KMS-11 (cell line): ENCODE results near the gene ERC2.

Experiments
- H2AFZ ChIP-seq: fragments of 200-600 bp; sonication (generic); 2 replicates; pipeline ENCODE4 v1.6.1; 2016; ENCODE audit warnings: antibody characterized with exemption, mixed run types, low read depth
- H3K27ac ChIP-seq: fragments of 200-600 bp; sonication (generic); 2 replicates; pipeline ENCODE4 v1.6.1; 2016; ENCODE audit warnings: mild to moderate bottlenecking, mixed run types
- H3K27me3 ChIP-seq: fragments of 200-600 bp; sonication (generic); 2 replicates; pipeline ENCODE4 v1.6.1; 2017; ENCODE audit warnings: mild to moderate bottlenecking, low read depth, mixed run types, moderate library complexity; ENCODE audit not compliant: insufficient read depth
- H3K36me3 ChIP-seq: fragments of 200-600 bp; sonication (generic); 2 replicates; pipeline ENCODE4 v1.6.1; 2017; ENCODE audit warnings: mild to moderate bottlenecking, mixed run types; ENCODE audit not compliant: insufficient read depth
- H3K4me1 ChIP-seq: fragments of 200-600 bp; sonication (generic); 2 replicates; pipeline ENCODE4 v1.6.1; 2016; ENCODE audit warnings: mild to moderate bottlenecking, low read depth, mixed run types; ENCODE audit not compliant: poor library complexity, severe bottlenecking
- H3K4me2 ChIP-seq: fragments of 200-600 bp; sonication (generic); 2 replicates; pipeline ENCODE4 v1.7.0; 2016; ENCODE audit warnings: mild to moderate bottlenecking, mixed run types
- H3K4me3 ChIP-seq: fragments of 200-600 bp; sonication (generic); IDR thresholded peaks from 2 replicates; pipeline ENCODE4 v1.6.1; 2017; ENCODE audit warnings: low read depth, low read length, mixed read lengths; ENCODE audit not compliant: insufficient read depth
- H3K79me2 ChIP-seq: fragments of 200-600 bp; sonication (generic); 2 replicates; pipeline ENCODE4 v1.6.1; 2016; ENCODE audit warnings: low read depth, mixed run types; ENCODE audit not compliant: insufficient read depth
- H3K9ac ChIP-seq: fragments of 200-600 bp; sonication (generic); 2 replicates; pipeline ENCODE4 v1.6.1; 2016; ENCODE audit warnings: mild to moderate bottlenecking, mixed run types
- H4K20me1 ChIP-seq: fragments of 200-600 bp; sonication (generic); 2 replicates; pipeline ENCODE4 v1.6.1; 2016; ENCODE audit warnings: mild to moderate bottlenecking, mixed run types; ENCODE audit not compliant: insufficient read depth
- TF ChIP-seq, protein P1 (sequence below): fragments of 200-600 bp; sonication (generic); conservative IDR thresholded peaks from 2 replicates; pipeline ENCODE4 v1.6.1; 2017; ENCODE audit warnings: low read depth, mild to moderate bottlenecking, antibody characterized with exemption, low read length, moderate library complexity, mixed read lengths

Gene ERC2

DNA sequence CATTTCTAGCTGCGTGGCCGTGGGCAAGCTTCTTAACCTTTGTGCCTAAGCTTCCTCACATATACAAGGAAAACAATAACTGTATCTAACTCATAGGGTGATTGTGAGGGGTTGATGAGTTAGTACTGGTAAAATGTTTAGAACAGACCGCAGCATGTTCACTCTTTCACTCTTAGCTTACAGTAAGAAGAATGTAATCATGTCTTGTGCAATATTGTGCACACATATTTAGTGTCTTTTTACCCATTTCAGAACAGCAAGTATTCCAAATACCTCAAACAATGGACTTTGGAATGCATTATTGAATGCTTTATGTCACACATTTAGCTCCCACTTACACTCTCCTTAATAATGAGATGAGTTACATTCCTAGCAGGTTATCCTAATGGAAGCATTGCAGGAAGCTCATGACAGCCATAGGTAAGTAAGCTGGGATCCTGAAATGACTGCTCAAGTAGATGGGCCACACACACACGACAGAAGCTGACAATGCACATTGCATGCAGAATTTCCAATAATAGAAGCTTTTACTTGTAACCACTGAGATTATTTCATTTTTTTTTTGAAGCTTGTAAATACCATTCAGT, 512.3 kb downstream of the ERC2 start:
- Histone ChIP-seq H3K27me3 (no peaks in the 10 kb centered on the region), H2AFZ (no peak overlapping the region), H3K79me2 (no peaks in the 10 kb centered on the region), H3K4me1 (no peaks in the 10 kb centered on the region), H3K36me3 (no peaks in the 10 kb centered on the region), H3K4me3 (no peak overlapping the region), H4K20me1 (no peaks in the 10 kb centered on the region), H3K9ac (no peak overlapping the region), H3K4me2 (no peak overlapping the region), H3K27ac (no peak overlapping the region)
- TF ChIP-seq, protein P1, sequence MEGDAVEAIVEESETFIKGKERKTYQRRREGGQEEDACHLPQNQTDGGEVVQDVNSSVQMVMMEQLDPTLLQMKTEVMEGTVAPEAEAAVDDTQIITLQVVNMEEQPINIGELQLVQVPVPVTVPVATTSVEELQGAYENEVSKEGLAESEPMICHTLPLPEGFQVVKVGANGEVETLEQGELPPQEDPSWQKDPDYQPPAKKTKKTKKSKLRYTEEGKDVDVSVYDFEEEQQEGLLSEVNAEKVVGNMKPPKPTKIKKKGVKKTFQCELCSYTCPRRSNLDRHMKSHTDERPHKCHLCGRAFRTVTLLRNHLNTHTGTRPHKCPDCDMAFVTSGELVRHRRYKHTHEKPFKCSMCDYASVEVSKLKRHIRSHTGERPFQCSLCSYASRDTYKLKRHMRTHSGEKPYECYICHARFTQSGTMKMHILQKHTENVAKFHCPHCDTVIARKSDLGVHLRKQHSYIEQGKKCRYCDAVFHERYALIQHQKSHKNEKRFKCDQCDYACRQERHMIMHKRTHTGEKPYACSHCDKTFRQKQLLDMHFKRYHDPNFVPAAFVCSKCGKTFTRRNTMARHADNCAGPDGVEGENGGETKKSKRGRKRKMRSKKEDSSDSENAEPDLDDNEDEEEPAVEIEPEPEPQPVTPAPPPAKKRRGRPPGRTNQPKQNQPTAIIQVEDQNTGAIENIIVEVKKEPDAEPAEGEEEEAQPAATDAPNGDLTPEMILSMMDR = no peak

DNA sequence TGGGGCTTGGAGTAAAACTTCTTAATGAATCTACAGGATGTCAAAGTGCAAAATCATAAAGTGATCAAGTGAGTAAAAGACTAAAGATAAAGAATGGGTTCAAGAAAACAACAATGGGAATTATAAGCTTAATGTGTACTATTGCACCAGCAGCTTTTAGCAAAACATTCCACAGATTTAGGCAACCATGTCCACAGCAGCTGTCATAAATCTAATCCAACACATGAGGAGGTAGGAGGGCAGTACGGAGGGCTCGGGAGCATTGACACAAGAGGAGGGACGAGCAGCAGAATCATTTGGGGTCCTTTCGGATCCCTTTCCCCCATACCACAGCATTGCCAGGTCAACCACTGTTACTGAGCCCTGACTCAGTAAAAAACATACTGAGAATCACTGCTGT, 516.9 kb downstream of the ERC2 start:
- TF ChIP-seq, protein P1 = no peak
- Histone ChIP-seq H3K79me2 (no peaks in the 10 kb centered on the region), H2AFZ (no peak overlapping the region), H3K4me2 (no peak overlapping the region), H4K20me1 (no peaks in the 10 kb centered on the region), H3K27ac (no peak overlapping the region), H3K27me3 (no peaks in the 10 kb centered on the region), H3K4me3 (no peak overlapping the region), H3K9ac (no peak overlapping the region), H3K4me1 (no peaks in the 10 kb centered on the region), H3K36me3 (no peaks in the 10 kb centered on the region)

DNA sequence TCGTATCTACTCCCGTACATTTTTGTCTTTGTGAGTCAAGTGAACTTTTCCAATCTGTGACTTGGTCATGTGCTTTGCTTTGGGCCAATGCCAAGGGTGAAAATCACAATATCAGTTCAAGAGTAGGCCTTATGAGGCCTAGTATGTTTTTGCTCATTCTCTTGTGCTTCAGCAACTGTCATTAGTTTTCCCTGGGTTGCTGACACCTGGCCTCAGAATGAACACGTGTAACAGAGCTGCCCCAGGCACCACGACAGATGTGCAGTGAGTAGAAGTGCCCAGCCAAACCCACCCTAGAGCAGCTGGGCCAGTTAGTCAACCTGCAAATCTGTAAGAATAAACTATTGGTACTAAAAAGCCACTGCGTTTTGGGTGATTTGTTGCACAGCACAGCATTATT, 520.9 kb downstream of the ERC2 start:
- no peaks in the 10 kb centered on the region for H3K27me3 ChIP-seq
- H3K4me2 ChIP-seq = no peak overlapping the region
- H3K4me1 ChIP-seq = no peaks in the 10 kb centered on the region
- H3K4me3 ChIP-seq = no peak overlapping the region
- no peak overlapping the region for H2AFZ ChIP-seq
- TF ChIP-seq, protein P1 = no peak
- H3K36me3 ChIP-seq = no peaks in the 10 kb centered on the region
- H3K9ac ChIP-seq = no peak overlapping the region
- H3K79me2 ChIP-seq = no peaks in the 10 kb centered on the region
- no peaks in the 10 kb centered on the region for H4K20me1 ChIP-seq
- H3K27ac ChIP-seq = no peak overlapping the region

DNA sequence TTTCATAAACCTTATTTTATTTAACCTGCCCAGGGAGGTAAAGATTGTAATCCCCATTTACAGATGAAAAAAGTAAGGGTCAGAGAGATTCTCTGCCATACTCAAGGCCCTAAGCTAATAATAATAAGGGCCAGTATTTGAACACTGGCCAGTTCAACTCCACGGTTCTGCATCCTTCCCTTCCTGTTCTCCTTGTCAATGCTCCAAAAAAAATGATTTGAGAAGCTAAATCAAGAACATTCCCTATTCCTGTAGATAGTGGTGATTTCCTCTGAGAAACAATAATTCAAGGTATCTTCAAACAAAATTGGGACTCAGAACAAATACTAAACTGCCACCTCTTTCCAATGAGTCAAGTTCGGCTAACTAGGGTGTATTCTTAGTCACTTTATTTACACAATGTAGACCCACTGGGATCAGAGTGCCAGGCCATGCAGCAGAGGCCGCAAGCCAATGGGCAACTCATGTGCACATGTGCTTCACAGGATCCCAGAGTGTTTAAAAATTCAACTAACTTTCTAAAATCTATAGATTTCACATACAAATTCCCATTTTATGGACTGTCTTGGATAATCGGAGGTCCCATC, 521.6 kb downstream of the ERC2 start:
- Histone ChIP-seq H3K9ac (no peak overlapping the region), H3K27ac (no peak overlapping the region), H3K4me1 (no peaks in the 10 kb centered on the region), H3K4me3 (no peak overlapping the region), H4K20me1 (no peaks in the 10 kb centered on the region), H2AFZ (no peak overlapping the region), H3K79me2 (no peaks in the 10 kb centered on the region), H3K36me3 (no peaks in the 10 kb centered on the region), H3K27me3 (no peaks in the 10 kb centered on the region), H3K4me2 (no peak overlapping the region)
- TF ChIP-seq, protein P1 = no peak
